GM12874 (cell line): Measurements from ENCODE around the gene LAMB3.
A peak's percentile ranks its signal among the peaks of the same experiment; 100 is the strongest.

Experiments
- CTCF ChIP-seq: IDR thresholded peaks from 2 replicates; pipeline ENCODE4 v1.5.1; 2011; ENCODE audit warnings: low read depth, mild to moderate bottlenecking, control low read depth, low read length, moderate library complexity; ENCODE audit not compliant: insufficient read depth

The LAMB3 gene

GRCh38 chr1:209611771-209612570 lies 40.3 kb downstream of the LAMB3 start:
- peak; percentile 38 for TF ChIP-seq CTCF

- no peak for TF ChIP-seq CTCF
Observed at GRCh38 chr1:209610631-209610905, 41.7 kb downstream of the LAMB3 start.

- TF ChIP-seq CTCF, result no peak
Observed at GRCh38 chr1:209609791-209610630, 42.2 kb downstream of the LAMB3 start.

GRCh38 chr1:209609041-209609790 lies 43.0 kb downstream of the LAMB3 start:
- no peak for TF ChIP-seq CTCF

GRCh38 chr1:209607795-209608178 lies 44.4 kb downstream of the LAMB3 start:
- no peak for TF ChIP-seq CTCF

- no peak for TF ChIP-seq CTCF
Observed at GRCh38 chr1:209607102-209607794, 45.0 kb downstream of the LAMB3 start.
